Activated T-helper 17 cell treated with anti-CD3 and anti-CD28 coated beads, Interleukin-2, amount 50 U/mL, for 72 hours (primary cell): ENCODE results near the gene MVP. TPM values are rescaled to one million over a fixed set of nuclear protein-coding genes. Genes with fewer than 3 reads are reported as not detected.
"Not testable (repeated sequence)": the region's sequence is repeated elsewhere in the genome, so short reads cannot be mapped to it uniquely, and the experiment has no call there.

Experiments
- ATAC-seq: fragments of 150-1000 bp; cut with Tn5 transposase; replicated peaks from 2 replicates; pipeline ENCODE4 v1.10.0; 2021; ENCODE audit warnings: mild to moderate bottlenecking, moderate library complexity
- H3K27ac Mint-ChIP-seq: one replicate; pipeline ENCODE4 v1.8.0; 2022; ENCODE audit warnings: mixed read lengths
- H3K27me3 Mint-ChIP-seq: one replicate; pipeline ENCODE4 v1.8.0; 2022; ENCODE audit warnings: mixed read lengths
- H3K36me3 Mint-ChIP-seq: one replicate; pipeline ENCODE4 v1.8.0; 2022; ENCODE audit warnings: low read depth, mild to moderate bottlenecking, mixed read lengths
- H3K4me1 Mint-ChIP-seq: one replicate; pipeline ENCODE4 v1.8.0; 2022; ENCODE audit warnings: mixed read lengths
- H3K4me3 Mint-ChIP-seq: one replicate; pipeline ENCODE4 v1.8.0; 2022; ENCODE audit warnings: mild to moderate bottlenecking, mixed read lengths
- H3K9me3 Mint-ChIP-seq: one replicate; pipeline ENCODE4 v1.8.0; 2022; ENCODE audit warnings: mixed read lengths
- total RNA-seq, 2 donors: library from RNA; stranded (reverse); gene quantifications; one replicate each; pipeline ENCODE4 v1.2.3, GENCODE V29; 2022

MVP gene
- total RNA-seq, 2 donors from 2014 or later, result 101 to 133 TPM

- peak; percentile 7 for ATAC-seq
- Mint-ChIP-seq H3K4me3 (peak overlapping the region; percentile 97), H3K27me3 (no peaks in the 10 kb centered on the region), H3K27ac (peak overlapping the region; percentile 87), H3K9me3 (no peaks in the 10 kb centered on the region), H3K4me1 (peaks cover 20% of the 10 kb centered on the region), H3K36me3 (peaks cover 50% of the 10 kb centered on the region)
These were observed 29.1 kb upstream of the MVP start for GRCh38 chr16:29790949-29791844.

DNA sequence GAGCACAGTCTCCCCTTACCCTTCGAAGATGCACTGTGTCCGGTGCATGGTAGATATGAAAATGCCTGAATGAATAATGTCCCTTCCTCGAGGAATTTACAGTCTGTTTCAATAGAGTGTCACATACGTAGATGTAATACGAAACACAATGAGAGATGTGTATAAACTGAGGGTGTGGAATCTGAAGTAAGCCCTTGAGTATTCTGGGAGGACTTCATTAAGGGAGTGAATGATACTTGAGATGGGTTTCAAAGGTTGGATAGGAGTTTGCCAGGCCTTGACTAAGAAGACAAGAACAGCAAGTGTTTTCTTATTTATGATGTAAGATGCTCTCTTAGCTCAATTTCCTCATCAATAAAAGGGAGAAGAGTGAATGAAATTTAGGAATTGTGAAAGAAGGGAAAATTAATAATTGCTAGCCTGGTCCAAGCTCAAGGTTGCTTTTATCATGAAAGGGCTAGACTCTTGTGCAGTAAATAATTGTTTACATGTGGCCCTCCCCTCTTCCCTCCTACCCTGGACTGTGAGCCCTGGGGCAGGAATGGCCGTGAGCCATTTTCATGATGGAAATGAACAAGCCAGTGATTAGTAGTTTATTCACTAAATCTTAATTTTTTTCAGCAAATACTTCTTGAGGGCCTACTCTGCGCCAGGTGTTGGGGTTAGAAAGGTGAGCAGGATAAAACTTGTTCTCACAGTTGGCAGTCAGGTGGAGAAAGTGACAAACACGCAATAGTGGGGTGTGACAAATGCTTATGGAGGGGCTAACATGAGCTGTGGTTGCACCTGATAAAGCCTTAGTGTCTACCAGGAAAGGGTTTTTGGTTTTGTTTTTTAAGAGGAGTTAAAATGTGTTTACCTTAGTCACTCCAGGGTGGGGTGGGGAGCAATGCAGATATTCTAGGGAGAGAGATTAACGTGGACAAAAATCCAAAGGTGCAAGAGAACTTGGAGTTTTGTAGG lies 28.1 kb upstream of the MVP start:
- no peaks in the 10 kb centered on the region for H3K9me3 Mint-ChIP-seq
- peak overlapping the region; percentile 97 for H3K4me3 Mint-ChIP-seq
- peaks cover 20% of the 10 kb centered on the region for H3K4me1 Mint-ChIP-seq
- no peak for ATAC-seq
- H3K36me3 Mint-ChIP-seq, result peaks cover 59% of the 10 kb centered on the region
- H3K27me3 Mint-ChIP-seq, result no peaks in the 10 kb centered on the region
- H3K27ac Mint-ChIP-seq, result peak overlapping the region; percentile 51

GRCh38 chr16:29793153-29793552 lies 27.1 kb upstream of the MVP start:
- H3K27me3 Mint-ChIP-seq, ATAC-seq, H3K9me3 Mint-ChIP-seq: not testable (repeated sequence)
- peaks cover 70% of the 10 kb centered on the region for H3K36me3 Mint-ChIP-seq
- H3K4me3 Mint-ChIP-seq, result peak overlapping the region; percentile 97
- H3K27ac Mint-ChIP-seq, result peak overlapping the region; percentile 1
- H3K4me1 Mint-ChIP-seq, result peaks cover 20% of the 10 kb centered on the region

DNA sequence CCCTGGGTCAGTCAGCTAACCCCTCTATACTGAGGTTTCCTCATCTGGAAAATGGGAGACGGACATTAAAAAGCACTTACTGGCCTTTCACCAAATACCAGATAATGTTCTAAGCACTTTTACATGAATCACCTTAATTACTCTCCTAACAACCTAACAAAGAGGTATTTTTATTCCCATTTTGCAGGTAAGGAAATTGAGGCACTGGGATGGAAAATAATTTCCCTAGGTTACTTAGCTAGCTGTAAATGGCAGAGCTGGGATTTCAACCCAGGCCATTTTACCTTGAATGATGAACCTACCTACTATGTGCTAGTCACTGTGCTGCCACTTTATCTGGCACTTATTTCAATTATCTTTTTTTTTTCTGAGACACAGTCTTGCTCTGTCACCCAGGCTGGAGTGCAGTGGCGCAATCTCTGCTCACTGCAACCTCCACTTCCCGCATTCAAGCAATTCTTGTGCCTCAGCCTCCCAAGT lies 26.0 kb upstream of the MVP start:
- Mint-ChIP-seq H3K4me1 (peaks cover 20% of the 10 kb centered on the region), H3K36me3 (peaks cover 81% of the 10 kb centered on the region), H3K27ac (no peak overlapping the region), H3K4me3 (no peak overlapping the region), H3K27me3 (no peaks in the 10 kb centered on the region), H3K9me3 (no peaks in the 10 kb centered on the region)
- ATAC-seq, result no peak

DNA sequence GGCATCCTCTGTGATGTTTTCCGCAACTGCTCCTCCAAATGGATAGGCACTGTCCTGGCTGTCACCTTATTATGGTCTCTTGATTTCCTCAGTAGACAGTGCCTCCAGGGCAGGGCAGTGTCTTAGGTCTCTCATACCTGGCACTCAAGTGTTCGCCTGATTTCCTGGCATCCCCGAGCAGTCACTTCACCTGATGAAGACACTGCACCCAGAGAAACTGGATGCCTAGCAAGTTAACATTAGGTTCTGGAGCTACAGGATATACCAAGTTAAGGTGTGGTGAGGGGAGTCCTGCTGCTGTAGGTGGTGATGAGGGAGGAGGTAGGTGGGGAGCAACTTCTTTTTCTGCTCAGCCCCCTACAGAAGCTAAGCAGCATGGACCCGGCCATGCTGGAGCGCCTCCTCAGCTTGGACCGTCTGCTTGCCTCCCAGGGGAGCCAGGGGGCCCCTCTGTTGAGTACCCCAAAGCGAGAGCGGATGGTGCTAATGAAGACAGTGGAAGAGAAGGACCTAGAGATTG lies 17.8 kb upstream of the MVP start:
- H3K27ac Mint-ChIP-seq, result peak overlapping the region; percentile 97
- H3K4me3 Mint-ChIP-seq, result peak overlapping the region; percentile 92
- no peaks in the 10 kb centered on the region for H3K9me3 Mint-ChIP-seq
- ATAC-seq, result no peak
- H3K36me3 Mint-ChIP-seq, result peaks cover 84% of the 10 kb centered on the region
- peaks cover 16% of the 10 kb centered on the region for H3K4me1 Mint-ChIP-seq
- H3K27me3 Mint-ChIP-seq, result no peaks in the 10 kb centered on the region

- Mint-ChIP-seq H3K9me3 (no peaks in the 10 kb centered on the region), H3K27me3 (no peaks in the 10 kb centered on the region), H3K36me3 (peaks cover 84% of the 10 kb centered on the region), H3K27ac (peak overlapping the region; percentile 97), H3K4me3 (peak overlapping the region; percentile 92), H3K4me1 (peaks cover 22% of the 10 kb centered on the region)
- no peak for ATAC-seq
These were observed 16.2 kb upstream of the MVP start for GRCh38 chr16:29804020-29804419.

- Mint-ChIP-seq H3K4me3 (peak overlapping the region; percentile 92), H3K27me3 (no peaks in the 10 kb centered on the region), H3K36me3 (peaks cover 84% of the 10 kb centered on the region), H3K27ac (peak overlapping the region; percentile 97), H3K9me3 (no peaks in the 10 kb centered on the region), H3K4me1 (peaks cover 22% of the 10 kb centered on the region)
- ATAC-seq, result no peak
These were observed 15.6 kb upstream of the MVP start for GRCh38 chr16:29804455-29805231.

- ATAC-seq, result peak; percentile 63
- Mint-ChIP-seq H3K27me3 (no peaks in the 10 kb centered on the region), H3K36me3 (peaks cover 84% of the 10 kb centered on the region), H3K4me3 (peak overlapping the region; percentile 92), H3K27ac (peak overlapping the region; percentile 97), H3K9me3 (no peaks in the 10 kb centered on the region), H3K4me1 (peaks cover 23% of the 10 kb centered on the region)
These were observed 14.8 kb upstream of the MVP start for GRCh38 chr16:29805232-29806098.

DNA sequence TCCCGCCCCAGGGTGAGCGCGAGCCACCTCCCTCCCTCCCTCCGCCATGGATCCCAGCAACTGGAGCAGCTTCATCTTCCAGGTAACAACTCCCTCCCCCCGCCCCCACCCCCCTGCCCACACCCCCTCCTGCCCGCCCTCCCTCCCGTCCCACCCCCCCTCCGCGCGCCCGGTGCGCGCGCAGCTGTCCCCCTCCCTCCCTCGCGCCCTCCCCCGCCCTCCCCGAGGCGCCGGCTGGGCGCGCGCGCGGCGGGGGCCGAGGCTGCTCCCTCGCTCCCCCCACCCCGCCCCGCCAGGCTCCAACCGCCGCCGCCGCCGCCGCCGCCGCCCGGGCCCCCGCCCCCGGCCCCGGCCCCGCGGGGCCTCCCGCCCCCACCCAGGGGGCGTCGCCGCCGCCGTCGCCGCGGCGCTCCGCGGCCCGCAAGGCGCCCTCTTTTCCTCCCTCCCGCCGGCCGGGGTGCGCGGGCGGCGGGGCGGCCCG lies 14.1 kb upstream of the MVP start, which contains the start of gene MAZ:
Gene MAZ (plus strand): TSS at position 431 of the 481 bp plus-strand sequence. CDS start 173 bp downstream, outside the sequence.
- peak within 1 kb of the TSS; percentile 97 for H3K4me3 Mint-ChIP-seq
- H3K36me3 Mint-ChIP-seq, result peaks cover 85% of the 10 kb centered on the region
- H3K27ac Mint-ChIP-seq, result peak within 1 kb of the TSS; percentile 98
- no peaks in the 10 kb centered on the region for H3K9me3 Mint-ChIP-seq
- ATAC-seq, result no peak
- no peaks in the 10 kb centered on the region for H3K27me3 Mint-ChIP-seq
- peaks cover 30% of the 10 kb centered on the region for H3K4me1 Mint-ChIP-seq

- Mint-ChIP-seq H3K27me3 (no peaks in the 10 kb centered on the region), H3K27ac (peak overlapping the region; percentile 98), H3K4me1 (peaks cover 31% of the 10 kb centered on the region), H3K4me3 (peak overlapping the region; percentile 97), H3K9me3 (no peaks in the 10 kb centered on the region), H3K36me3 (peaks cover 80% of the 10 kb centered on the region)
- ATAC-seq, result no peak
These were observed 13.4 kb upstream of the MVP start for GRCh38 chr16:29806641-29807425.

DNA sequence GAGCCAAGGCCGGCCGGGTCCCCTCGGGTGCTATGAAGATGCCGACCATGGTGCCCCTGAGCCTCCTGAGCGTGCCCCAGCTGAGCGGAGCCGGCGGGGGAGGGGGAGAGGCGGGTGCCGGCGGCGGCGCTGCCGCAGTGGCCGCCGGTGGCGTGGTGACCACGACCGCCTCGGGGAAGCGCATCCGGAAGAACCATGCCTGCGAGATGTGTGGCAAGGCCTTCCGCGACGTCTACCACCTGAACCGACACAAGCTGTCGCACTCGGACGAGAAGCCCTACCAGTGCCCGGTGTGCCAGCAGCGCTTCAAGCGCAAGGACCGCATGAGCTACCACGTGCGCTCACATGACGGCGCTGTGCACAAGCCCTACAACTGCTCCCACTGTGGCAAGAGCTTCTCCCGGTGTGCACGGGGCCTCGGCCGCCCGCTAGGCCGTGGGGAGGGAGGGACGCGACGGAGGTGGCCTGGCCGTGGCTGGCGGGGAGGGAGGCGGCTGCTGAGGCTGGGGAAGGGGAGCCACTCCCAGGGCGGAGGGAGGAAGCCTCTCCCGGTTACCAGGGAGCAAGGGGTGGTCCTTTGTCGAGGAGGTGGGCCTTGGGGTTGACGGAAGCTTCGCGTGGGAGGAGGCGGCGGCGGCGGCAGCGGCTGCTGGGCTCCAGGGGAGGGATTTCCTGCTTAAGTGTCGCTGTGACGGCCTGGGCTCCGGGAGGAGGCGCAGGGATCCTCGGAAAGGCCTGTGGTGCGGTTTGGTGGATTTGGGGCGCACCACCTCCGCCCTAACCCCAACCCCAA lies 12.6 kb upstream of the MVP start:
- Mint-ChIP-seq H3K36me3 (peaks cover 72% of the 10 kb centered on the region), H3K27ac (peak overlapping the region; percentile 98), H3K4me3 (peak overlapping the region; percentile 97), H3K27me3 (no peaks in the 10 kb centered on the region), H3K9me3 (no peaks in the 10 kb centered on the region), H3K4me1 (peaks cover 31% of the 10 kb centered on the region)
- peak; percentile 39 for ATAC-seq
